ENCODE measurements around the gene ARHGAP40. TPM values are rescaled to one million over a fixed set of nuclear protein-coding genes. Genes with fewer than 3 reads are reported as not detected.

The ARHGAP40 gene
- total and polyA plus RNA-seq, 9 of the 15 experiments (the other 6 are each of a cell fraction or from before 2014, with no cell fraction given) = not detected

GRCh38 chr20:38673725-38674091, 72.1 kb downstream of the ARHGAP40 start (continued):
- TF ChIP-seq ZBTB40 (IDR thresholded peaks at IDR 0.05) (0 out of 2 replicates have a peak, but pooled peaks have one; percentile 16), ZBTB40 (CRISPR knock-in tag; IDR thresholded peaks at IDR 0.05) (no peak), KLF1 (tag; IDR thresholded peaks at IDR 0.05) (no peak), SUPT5H (IDR thresholded peaks at IDR 0.05) (no peak), GATA2 (CRISPR knock-in tag; IDR thresholded peaks at IDR 0.05) (no peak), ARNT (IDR thresholded peaks at IDR 0.05) (no peak; a peak in 1 of 4 replicates), ZNF311 (CRISPR knock-in tag; IDR thresholded peaks at IDR 0.05) (no peak), NR2C2 (CRISPR knock-in tag; IDR thresholded peaks at IDR 0.05) (no peak), NR2C2 (tag; IDR thresholded peaks at IDR 0.05) (no peak), ILF3 (IDR thresholded peaks at IDR 0.05; ENCODE audit: borderline replicate concordance) (no peak), CBFA2T2 (conservative IDR thresholded peaks at IDR 0.05) (no peak), RFX5 (IDR thresholded peaks at IDR 0.05; ENCODE audit: low read depth, low read length) (no peak), TBP (optimal IDR thresholded peaks at IDR 0.05; ENCODE audit: low read depth, low read length) (no peak), ZKSCAN8 (CRISPR knock-in tag; IDR thresholded peaks at IDR 0.05) (no peak), TOE1 (IDR thresholded peaks at IDR 0.05; ENCODE audit: borderline replicate concordance) (no peak), TOE1 (CRISPR knock-in tag; IDR thresholded peaks at IDR 0.05; ENCODE audit: borderline replicate concordance, low read depth) (no peak), PTTG1 (tag; IDR thresholded peaks at IDR 0.05; ENCODE audit: low read depth) (no peak)
- TF ChIP-seq, protein P1, sequence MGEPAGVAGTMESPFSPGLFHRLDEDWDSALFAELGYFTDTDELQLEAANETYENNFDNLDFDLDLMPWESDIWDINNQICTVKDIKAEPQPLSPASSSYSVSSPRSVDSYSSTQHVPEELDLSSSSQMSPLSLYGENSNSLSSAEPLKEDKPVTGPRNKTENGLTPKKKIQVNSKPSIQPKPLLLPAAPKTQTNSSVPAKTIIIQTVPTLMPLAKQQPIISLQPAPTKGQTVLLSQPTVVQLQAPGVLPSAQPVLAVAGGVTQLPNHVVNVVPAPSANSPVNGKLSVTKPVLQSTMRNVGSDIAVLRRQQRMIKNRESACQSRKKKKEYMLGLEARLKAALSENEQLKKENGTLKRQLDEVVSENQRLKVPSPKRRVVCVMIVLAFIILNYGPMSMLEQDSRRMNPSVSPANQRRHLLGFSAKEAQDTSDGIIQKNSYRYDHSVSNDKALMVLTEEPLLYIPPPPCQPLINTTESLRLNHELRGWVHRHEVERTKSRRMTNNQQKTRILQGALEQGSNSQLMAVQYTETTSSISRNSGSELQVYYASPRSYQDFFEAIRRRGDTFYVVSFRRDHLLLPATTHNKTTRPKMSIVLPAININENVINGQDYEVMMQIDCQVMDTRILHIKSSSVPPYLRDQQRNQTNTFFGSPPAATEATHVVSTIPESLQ (CRISPR knock-in tag; IDR thresholded peaks at IDR 0.05) = peak; percentile 11; the same call in 1 of the 2 replicates
- TF ChIP-seq, protein P2, sequence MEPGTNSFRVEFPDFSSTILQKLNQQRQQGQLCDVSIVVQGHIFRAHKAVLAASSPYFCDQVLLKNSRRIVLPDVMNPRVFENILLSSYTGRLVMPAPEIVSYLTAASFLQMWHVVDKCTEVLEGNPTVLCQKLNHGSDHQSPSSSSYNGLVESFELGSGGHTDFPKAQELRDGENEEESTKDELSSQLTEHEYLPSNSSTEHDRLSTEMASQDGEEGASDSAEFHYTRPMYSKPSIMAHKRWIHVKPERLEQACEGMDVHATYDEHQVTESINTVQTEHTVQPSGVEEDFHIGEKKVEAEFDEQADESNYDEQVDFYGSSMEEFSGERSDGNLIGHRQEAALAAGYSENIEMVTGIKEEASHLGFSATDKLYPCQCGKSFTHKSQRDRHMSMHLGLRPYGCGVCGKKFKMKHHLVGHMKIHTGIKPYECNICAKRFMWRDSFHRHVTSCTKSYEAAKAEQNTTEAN (CRISPR knock-in tag; IDR thresholded peaks at IDR 0.05) = no peak

Measured in K562 (cell line).